GM18858 (cell line): ENCODE data around the gene ALS2CL.
"Not testable (repeated sequence)": the region's sequence is repeated elsewhere in the genome, so short reads cannot be mapped to it uniquely, and the experiment has no call there.

Experiments
- ATAC-seq: cut with Tn5 transposase; IDR thresholded peaks from one replicate; pipeline ENCODE4 v1.9.1; 2021; ENCODE audit not compliant: unreplicated experiment

The ALS2CL gene

GRCh38 chr3:46693038-46693891 lies at the start of gene ALS2CL:
ALS2CL (minus strand) TSS chr3:46693679; CDS start chr3:46689440, 4,239 bp downstream.
- ATAC-seq = no peak

GRCh38 chr3:46742992-46743585 lies 49.6 kb upstream of the ALS2CL start:
- no peak for ATAC-seq

- not testable (repeated sequence) for ATAC-seq
These were observed 46.1 kb upstream of the ALS2CL start for GRCh38 chr3:46739565-46739964.

GRCh38 chr3:46737329-46737731 lies 43.9 kb upstream of the ALS2CL start:
- no peak for ATAC-seq

GRCh38 chr3:46736006-46736872 lies 42.8 kb upstream of the ALS2CL start:
- ATAC-seq = no peak

GRCh38 chr3:46734773-46735172 lies 41.3 kb upstream of the ALS2CL start:
- no peak for ATAC-seq

- no peak for ATAC-seq
These were observed 39.7 kb upstream of the ALS2CL start for GRCh38 chr3:46733026-46733800.

- no peak for ATAC-seq
These were observed 38.3 kb upstream of the ALS2CL start for GRCh38 chr3:46731795-46732194.

GRCh38 chr3:46730819-46731218 lies 37.3 kb upstream of the ALS2CL start:
- ATAC-seq = no peak

GRCh38 chr3:46729038-46729437 lies 35.6 kb upstream of the ALS2CL start:
- ATAC-seq = no peak

GRCh38 chr3:46725621-46726314 lies 32.3 kb upstream of the ALS2CL start:
- ATAC-seq = no peak

- no peak for ATAC-seq
These were observed 30.9 kb upstream of the ALS2CL start for GRCh38 chr3:46724424-46724823.

- ATAC-seq = no peak
These were observed 29.0 kb upstream of the ALS2CL start for GRCh38 chr3:46722443-46722842.

- ATAC-seq = no peak
These were observed 27.5 kb upstream of the ALS2CL start for GRCh38 chr3:46721009-46721408.

- no peak for ATAC-seq
These were observed 26.3 kb upstream of the ALS2CL start for GRCh38 chr3:46719735-46720271.

- ATAC-seq = no peak
These were observed 25.6 kb upstream of the ALS2CL start for GRCh38 chr3:46719044-46719565.

- ATAC-seq = no peak
These were observed 24.2 kb upstream of the ALS2CL start, which contains the start of gene PRSS50 for GRCh38 chr3:46717447-46718231. PRSS50 (minus strand) TSS chr3:46717869; CDS start chr3:46717824, 45 bp downstream.
